Forelimb muscle (tissue), 1 donor: ENCODE measurements around the gene ADTRP. TPM values are rescaled to one million over a fixed set of nuclear protein-coding genes. Genes with fewer than 3 reads are reported as not detected.

Experiments
- DNase-seq: peaks from one replicate; pipeline ENCODE4 v3.0.0-alpha.2; 2013; ENCODE audit warnings: low read depth
- polyA plus RNA-seq: library from polyadenylated mRNA; unstranded; fragments of 120-200 nt; gene quantifications from one replicate; pipeline ENCODE4 v1.2.1, GENCODE V29; 2013; ENCODE audit not compliant: insufficient read length

The ADTRP gene
- polyA plus RNA-seq, 1 donor = 0.38 TPM

DNA sequence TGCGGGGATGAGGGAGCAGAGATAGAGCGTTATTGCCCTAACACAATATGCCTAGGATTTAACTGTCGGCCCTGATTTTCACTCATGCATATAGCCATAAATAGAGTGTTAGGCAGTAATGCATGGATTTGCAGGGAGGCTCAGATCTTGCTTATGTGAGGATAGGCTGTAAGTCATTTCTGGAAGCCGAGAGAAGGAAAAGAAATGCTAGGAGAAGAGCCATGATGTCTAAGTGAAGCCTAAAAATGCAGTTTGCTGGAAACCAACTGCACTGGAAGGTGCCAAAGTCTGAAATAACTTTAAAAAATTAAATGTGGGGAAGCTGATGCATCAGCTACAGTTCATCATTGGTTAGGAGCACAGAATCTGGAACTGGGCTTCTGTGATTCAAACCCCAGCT is 54.3 kb downstream of the ADTRP start:
- DNase-seq = no peak

DNA sequence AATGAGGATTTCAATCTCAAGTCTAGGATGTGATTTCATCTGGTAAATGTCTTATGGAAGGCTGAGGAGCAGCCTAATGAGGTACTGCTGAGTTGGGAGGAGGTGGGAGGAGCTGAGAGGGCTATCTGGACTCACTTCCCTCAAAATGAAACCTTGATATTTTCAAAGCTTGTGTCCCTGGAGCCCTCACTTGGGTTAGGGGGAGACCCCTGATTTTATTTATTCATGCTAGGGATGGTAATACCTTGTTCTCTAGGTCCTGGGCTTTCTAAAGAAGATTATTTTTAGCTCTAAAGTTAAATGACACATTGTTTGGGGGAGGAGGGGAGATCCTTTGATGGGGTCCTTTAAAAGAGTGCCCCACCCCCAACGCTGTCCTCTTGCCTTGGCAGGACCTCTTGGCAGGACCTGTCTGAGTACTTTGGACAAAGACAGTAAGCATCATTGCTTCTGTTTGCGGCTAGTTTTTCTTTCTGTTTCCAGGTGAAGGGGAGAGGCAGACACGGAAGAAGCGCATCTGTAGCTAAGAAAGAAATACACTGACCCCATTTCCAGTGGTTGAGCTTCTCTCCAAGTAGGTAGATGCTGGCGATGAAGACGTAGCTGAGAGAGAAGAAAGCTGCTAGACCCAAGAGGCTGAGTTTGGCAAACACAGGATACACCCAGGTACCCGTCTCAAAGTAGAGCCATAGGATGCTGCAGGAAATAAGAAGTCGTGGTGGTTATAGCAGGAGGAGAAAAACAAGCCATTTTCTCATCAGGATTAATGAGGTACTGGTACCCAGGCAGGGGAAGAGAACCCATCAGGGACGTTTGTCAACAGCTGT is 55.6 kb downstream of the ADTRP start:
- no peak for DNase-seq

DNA sequence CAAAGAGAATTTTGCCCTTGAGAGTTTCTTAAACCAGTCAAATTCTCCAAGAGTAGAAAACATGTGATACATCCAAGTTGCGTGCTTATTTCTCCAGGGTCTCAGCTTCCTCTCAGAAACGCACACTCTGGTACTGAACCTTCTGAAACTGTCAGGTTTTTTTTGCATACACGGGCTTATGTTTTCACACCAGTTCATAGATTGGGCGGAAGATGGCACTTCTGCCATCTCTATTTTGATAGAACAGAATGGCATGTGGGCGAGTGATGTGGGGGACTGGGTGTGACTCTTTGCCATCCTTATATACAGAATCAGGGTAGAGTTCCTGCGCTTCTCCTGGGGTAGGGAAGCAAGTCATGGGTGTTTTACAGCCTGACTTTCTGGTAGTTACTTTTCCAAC is 56.4 kb downstream of the ADTRP start:
- DNase-seq = no peak

DNA sequence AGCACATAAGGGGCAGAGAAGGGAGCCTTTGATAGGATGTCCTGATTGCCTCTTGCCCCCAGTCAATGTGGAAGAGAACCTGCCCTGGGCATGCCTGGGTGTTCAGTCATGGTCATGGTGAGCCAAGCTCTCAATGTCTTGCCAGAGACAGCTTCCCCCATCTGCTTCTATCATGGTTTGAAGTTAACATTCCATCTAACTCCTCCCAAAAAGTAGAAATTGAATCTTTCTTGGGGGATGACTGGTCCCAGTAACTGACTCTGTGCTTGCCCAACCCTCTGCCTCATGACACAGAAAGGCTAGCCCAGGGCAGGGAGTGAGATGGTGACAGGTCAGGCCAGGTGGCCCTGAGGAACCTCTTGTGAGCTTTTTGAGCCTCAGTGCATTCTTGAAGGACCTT is 60.1 kb downstream of the ADTRP start:
- no peak for DNase-seq

DNA sequence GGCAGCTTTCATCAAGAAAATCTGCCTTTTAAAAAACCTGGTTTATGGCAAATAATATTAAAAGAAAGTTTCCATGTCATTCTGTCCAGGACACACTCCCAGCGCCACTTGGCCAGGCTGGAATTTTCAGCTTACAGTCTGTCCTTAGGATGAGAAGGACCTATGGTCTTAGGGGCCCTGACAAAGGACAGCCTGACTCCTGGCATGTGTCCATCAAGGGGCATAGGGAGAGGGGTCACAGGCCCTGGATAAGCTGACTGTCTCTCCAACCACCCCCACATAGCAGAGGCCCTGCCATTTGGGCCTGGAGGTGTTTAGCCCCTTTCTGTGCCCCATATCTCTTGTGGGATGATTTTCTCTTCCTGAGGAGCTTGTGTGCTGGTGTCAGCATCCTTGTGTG is 60.6 kb downstream of the ADTRP start:
- DNase-seq = no peak

DNA sequence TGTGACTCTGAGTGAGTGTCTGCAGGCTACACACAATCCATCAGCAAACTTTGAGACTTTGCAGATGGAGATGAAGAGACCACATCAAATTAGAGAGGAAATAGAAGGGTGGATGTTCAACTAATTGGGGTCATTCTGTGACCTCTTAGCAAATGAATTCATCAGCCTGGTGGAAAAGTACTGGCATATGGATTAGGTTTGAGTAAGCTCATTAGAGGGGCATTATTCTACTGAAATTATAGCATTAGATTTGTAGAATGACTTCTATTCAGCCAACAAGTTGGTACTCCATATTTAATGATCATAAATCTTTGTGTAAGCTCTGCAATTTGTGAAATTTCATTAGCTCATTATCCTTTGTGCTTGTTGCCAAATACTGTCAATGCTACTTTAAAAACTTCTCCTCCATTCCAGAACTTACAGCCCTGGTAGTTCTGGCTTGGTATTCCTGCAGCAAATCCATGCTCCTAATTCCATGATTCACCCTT is 63.8 kb downstream of the ADTRP start:
- no peak for DNase-seq

DNA sequence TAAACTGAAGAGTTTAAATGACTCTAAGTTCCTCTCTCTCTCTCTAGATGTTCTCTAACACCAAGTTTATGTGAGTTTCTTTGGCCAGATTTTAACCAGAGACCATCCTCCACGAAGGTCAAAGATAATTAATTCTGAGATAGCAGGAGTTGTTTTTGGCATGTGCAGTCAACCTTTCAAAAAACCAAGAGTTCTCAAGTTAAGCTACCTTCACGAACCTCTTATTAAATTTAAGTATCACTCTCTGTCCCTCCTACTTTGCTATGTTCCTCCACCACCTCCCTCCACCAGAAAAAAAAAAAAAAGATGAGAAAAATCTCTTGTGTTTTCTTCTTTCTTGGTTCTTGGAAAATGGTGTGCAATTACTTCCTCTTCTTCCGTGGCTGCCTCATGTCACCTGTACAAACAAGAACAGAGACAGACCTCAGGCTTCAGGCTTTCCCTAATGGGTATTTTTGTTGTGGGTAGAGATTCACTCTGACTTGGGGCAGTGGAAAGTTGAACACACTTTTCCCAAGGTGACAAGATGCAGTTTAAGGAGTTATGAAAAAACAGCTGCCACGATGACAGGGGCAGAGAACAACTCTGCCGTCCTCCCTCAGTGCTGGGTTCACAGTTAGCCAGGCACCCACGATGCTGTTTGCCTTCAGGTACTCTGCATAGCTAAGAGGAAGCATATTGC is 64.3 kb downstream of the ADTRP start:
- DNase-seq = no peak

DNA sequence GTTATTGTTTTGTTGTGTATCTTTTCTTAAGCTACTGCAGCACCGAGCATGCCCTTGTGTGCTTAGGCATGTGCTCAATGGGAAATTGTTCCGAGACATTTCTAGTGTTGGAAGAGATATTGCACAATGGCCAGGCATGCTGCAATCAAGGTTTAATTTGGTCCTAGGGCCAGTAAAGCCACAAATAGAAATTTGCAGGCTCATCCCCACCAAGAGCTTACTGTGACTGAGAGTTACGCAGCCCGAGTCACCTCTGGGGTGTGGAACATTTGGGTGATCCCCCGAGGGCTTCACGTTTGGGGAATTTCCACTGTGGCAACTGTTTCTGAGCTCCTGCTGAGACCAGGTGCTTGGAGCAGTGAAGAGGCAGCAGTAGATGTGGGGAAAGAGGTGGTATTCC is 65.8 kb downstream of the ADTRP start:
- no peak for DNase-seq

DNA sequence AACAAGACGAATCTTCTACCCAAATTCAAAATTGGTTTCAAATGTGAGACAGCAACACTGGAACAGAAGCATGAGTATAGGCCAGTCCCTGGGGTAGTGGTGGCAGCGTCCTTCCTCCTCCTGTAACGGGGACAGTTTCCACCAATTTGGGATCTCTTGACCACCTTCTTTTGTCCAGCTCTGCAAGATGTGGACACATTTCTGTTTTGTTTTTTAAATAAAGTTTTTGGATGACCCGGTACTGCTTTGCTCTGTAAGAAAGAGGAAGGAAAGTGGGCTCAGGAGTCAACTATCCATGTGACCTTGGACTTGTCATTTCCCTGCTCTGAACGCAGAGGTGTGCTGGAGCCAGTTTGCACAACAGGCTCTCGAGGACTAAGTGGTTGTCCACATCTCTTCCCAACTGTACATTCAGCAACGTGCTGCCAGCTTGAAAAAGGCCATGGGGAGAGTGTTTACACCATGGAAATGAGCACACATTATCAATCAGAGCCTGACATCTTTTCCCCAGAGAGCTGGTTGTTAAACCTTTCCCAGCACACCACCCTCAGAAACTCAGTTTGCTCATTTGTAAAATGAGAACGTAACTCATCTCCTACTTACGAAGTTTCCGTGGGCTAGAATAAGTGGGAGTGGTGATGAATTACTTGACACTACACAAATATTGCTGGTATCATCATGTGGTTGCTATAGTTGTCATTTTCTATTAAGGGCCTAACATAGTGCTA is 66.5 kb downstream of the ADTRP start:
- DNase-seq = no peak

DNA sequence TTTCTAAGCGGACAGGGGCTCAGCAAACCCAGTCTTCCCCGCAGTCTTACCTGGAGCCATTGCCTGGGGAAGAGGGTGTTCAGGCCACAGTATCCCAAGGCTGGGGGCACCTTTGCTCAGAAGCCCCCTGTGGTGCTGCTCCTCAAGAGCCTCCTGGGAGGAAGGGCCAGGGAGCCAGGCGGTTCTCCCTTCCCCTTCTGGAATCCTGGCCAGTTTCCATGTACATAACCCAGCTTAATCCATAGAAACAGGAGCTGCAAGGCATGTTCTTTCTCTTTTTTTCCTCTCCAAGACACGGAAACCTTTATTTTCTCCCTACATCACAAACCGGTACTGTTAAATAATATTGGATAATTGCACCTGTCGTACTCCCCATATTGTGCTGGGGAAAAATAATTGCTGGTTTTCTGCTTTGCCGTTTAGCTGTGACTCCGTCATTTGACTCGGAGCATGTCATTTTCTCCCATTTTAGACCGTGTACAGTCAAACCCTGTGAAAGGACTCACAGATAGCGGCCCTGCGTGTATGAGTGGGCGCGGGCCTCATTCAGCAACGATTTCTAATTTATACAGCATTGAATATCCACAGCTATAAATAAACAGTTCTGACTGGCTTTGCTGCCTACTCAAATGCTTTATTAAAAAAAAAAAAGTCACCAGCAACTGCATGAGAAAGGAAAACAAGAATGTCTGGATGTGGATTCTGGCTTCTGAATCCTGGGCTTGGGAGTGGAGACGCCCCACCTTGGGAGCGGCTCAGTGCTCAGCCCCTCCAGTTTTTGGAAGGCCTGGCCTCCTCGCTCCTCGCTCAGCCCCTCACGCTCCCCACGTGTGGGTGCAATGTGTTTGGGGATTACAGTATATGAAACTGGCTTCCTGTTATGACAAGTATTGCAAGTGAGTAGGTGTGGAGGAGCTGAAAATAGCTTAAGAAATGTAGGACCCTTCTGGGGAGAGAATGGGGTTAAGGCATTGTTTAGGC is 67.3 kb downstream of the ADTRP start:
- DNase-seq = no peak

DNA sequence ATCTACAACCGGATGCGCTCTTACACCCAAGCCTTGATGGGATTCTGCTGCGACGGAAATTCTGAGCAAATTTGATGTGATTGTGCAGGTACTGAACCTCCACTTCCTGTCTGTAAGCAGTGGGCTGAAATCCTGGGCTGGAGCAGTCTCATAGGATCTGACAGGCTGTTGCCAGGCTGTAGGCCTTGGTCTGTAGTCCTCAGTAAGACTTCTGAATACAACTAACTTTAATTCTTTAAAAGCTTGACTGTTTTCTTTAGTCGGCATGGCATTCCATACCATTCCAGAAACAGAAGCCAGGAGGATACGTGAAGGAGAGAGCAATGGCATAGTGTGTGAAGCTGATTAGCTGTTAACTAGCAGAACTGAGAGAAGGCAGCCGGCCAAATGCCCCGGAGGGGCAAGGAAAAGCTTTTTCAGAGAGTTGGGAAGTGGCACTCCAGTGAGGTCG is 68.3 kb downstream of the ADTRP start:
- DNase-seq = no peak

DNA sequence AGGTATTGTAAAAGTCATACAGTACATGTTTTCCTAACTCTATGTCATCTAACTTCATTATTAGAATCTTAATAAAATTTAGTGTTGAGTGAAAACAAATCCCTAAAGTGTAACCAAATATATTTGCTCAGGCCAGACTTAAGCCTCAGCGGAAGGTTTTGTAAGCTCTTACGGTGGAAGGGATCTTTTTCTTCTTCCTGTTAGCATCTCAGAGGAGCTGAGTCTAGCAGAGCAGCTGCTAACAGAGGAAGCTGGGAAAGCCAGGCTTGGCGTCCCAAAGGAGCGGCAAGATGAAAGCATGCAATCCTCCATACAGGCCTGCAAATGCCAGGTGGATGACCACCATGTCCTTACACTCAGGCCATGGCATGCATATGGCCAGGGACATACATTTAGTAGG is 72.4 kb downstream of the ADTRP start:
- DNase-seq = peak; percentile 36

DNA sequence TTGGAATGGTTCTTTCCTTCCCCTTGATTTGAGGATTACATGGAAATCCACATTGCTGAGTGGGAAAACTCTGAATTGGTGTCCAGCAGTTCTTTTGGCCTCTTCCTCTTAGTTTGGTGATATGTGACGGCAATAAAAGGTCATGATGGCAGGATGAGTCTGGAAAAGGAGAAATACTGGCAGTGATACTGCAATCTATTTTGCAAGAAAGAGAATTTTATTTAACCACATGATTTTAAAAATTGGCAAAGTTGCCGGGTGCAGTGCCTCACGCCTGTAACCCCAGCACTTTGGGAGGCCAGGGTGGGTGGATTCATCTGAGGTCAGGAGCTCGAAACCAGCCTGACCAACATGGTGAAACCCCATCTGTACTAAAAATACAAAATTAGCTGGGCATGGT is 73.1 kb downstream of the ADTRP start:
- DNase-seq = no peak

DNA sequence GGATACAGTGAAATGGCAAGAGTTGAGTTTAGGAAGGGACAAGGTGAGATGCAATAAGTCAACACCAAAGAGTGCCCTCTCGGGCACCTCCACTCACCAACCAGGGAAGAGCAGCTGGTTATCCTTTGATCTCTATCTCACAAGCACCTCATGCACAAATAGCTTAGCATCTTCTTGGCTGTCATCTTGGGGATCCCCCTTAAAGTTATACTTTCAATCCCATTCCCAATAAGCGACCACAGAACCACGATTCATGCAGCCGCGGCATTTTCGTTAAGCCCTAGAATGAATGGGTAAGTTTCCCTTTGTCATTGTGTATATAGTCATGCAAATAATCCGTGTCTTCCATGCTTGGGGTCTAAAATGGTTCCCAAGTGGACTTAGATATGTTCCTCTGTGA is 73.5 kb downstream of the ADTRP start:
- DNase-seq = no peak

DNA sequence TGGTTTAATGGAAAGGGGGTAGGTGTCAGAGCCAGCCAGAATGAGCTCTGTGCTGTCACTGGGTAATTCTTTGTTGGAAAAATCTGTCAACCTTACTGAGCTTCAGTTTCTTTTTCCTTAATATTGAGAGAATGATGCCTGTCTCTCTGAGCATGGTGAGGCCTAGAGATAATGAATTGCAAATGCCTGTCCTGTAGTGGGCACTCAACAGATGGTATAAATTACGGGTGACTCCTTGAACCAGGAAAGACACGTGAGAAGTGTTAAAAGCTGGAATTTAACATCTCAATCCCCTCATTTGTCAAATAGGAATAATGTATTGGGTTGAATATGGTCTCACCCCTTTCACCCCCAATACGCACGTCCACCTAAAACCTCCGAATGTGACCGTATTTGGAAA is 74.9 kb downstream of the ADTRP start:
- no peak for DNase-seq

DNA sequence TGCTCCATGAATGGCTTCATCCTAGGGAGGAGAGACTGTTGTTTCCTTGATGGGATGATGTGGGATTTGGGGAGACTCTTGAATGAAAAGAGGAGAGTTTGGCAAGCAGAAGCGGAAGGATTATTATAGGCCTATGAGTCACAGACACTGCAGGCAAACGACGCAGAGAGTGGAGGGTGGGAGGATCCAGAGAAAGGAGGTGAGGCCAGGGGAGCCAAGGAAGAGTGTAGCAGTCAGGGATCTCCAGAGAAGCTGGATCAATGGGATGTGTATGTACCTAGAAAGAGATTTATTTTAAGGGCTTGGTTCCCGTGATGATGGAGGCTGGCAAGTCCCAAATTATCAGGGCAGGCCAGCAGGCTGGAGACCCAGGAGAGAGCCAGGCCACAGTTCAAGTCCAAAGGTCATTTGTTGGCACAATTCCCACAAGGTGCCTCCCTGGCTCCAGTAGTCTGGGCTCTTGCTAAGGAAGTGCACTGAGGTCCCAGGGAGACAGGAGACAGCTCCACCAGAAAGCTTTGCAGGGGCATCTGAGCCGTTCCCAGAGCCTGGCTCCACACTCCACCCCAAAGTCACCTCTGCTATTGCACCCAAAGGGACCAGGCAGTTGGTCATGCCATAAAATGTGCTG is 76.0 kb downstream of the ADTRP start:
- DNase-seq = no peak

DNA sequence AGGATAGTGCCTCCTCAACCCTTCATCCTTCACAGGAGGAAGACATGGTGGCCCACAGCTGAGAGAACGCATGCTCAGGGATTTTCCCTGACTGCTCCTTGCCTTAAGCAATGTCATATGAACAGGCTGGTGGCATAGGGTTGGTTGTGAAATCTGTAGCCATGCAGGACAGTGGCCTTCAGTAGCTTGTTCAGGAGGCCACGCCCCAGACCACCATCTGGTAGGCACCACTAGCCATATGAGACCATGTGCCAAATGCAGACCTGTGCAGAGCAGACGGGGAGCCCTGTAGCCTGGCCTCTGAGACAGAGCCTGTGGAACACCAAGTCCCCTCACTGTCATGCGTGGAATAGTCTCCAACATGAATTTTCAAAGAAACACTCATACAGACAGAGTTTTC is 76.5 kb downstream of the ADTRP start:
- DNase-seq = no peak

DNA sequence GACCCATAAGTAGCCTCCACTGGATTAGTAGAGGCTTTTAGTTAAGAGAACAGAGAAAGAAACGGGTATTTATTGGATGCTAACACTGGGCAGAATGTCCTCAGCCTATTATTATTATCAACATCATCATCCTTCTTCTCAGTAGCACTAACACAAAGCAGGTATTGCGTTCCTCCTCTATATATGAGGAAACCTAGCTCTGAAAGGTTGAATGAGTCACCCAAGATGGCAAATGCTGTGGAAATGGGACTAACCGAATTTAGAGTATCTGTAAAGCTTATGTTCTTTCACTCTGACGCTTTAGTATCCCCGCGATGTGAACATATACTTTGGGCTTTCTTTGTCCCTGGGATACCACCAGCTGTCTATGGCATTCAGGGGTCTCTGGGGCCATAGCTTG is 77.0 kb downstream of the ADTRP start:
- DNase-seq = no peak

DNA sequence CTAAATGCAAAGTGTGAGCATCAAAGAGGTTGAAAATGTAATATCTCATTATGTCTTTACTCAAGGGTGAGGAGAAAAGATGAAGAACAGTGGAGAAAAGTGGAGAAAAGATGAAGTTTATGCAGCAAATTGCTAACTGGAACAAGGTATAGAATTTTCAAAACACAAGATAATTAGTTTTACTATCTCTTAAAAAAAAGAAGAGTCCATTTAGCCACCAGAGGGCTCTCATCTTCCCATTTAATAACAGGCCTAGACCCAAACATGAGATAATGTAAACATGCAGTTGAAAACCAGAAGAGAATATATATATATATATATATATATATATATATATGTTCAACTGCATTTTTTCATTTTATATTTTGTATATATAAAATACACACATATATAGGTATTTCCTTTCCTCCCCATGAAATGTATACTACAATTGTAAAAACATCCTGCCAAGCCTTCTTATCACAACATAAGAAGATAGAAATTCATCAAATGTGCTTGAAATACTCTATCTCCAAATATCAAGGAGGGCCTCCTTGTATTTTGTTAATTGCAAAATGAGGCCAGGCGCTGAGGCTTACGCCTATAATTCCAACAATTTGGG is 78.4 kb downstream of the ADTRP start:
- peak; percentile 40 for DNase-seq

DNA sequence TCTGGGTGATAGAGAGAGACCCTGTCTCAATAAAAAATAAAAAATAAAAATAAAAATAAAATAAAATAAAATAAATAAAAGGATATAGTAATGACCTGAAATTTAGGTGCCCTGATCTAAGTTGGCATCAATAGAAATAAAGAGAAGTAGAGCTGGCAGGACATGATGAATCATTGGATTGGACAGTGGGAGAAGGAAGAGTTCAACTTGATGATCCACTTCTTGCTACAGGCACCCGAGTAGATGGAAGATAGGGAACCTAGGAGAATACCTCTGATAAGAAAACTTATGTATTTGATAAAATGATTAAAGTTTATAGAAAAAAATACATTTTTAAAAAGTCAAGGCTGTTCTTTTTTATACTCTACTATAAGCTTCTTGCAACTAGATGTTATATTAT is 79.0 kb downstream of the ADTRP start:
- DNase-seq = no peak
